CD4-positive, alpha-beta T cell treated with Interleukin-17A for 4 hours (primary cell): ENCODE measurements around the gene ZBTB20.

ENCODE experiments used
- DNase-seq: peaks from one replicate; pipeline ENCODE4 v3.0.0-alpha.2; 2020; ENCODE audit warnings: mixed read lengths

Gene ZBTB20

GRCh38 chr3:114392831-114393230, 754.3 kb downstream of the ZBTB20 start:
- no peak for DNase-seq

- peak; percentile 27 for DNase-seq
Observed at GRCh38 chr3:114389156-114389555, 757.9 kb downstream of the ZBTB20 start.

GRCh38 chr3:114384558-114384903, 762.6 kb downstream of the ZBTB20 start:
- DNase-seq, result no peak

GRCh38 chr3:114383875-114384557, 763.1 kb downstream of the ZBTB20 start:
- DNase-seq, result peak; percentile 67

GRCh38 chr3:114380233-114380651, 766.8 kb downstream of the ZBTB20 start:
- DNase-seq, result no peak

GRCh38 chr3:114379266-114379665, 767.8 kb downstream of the ZBTB20 start:
- DNase-seq, result no peak

- DNase-seq, result no peak
Observed at GRCh38 chr3:114378760-114379159, 768.3 kb downstream of the ZBTB20 start.

GRCh38 chr3:114377426-114377825, 769.7 kb downstream of the ZBTB20 start:
- DNase-seq, result no peak

GRCh38 chr3:114376516-114377185, 770.4 kb downstream of the ZBTB20 start:
- no peak for DNase-seq

- DNase-seq, result no peak
Observed at GRCh38 chr3:114375608-114376421, 771.3 kb downstream of the ZBTB20 start.

GRCh38 chr3:114374433-114374990, 772.6 kb downstream of the ZBTB20 start:
- no peak for DNase-seq

- no peak for DNase-seq
Observed at GRCh38 chr3:114370537-114371174, 776.4 kb downstream of the ZBTB20 start.

- DNase-seq, result no peak
Observed at GRCh38 chr3:114365909-114366308, 781.2 kb downstream of the ZBTB20 start.

- no peak for DNase-seq
Observed at GRCh38 chr3:114364806-114365654, 782.1 kb downstream of the ZBTB20 start.

GRCh38 chr3:114363554-114364202, 783.4 kb downstream of the ZBTB20 start:
- no peak for DNase-seq

- no peak for DNase-seq
Observed at GRCh38 chr3:114362815-114363214, 784.3 kb downstream of the ZBTB20 start.

- no peak for DNase-seq
Observed at GRCh38 chr3:114361391-114361790, 785.7 kb downstream of the ZBTB20 start.

- DNase-seq, result no peak
Observed at GRCh38 chr3:114356525-114356924, 790.6 kb downstream of the ZBTB20 start.

GRCh38 chr3:114356066-114356465, 791.0 kb downstream of the ZBTB20 start:
- no peak for DNase-seq

GRCh38 chr3:114355653-114356052, 791.4 kb downstream of the ZBTB20 start:
- no peak for DNase-seq

GRCh38 chr3:114351822-114352145, 795.3 kb downstream of the ZBTB20 start:
- DNase-seq, result no peak
